AG08396 (cell line): Measurements from ENCODE around the gene BLID.

ENCODE experiments used
- DNase-seq: peaks from one replicate; pipeline ENCODE4 v3.0.0; 2012; ENCODE audit warnings: low spot score, mixed read lengths

The BLID gene

DNA sequence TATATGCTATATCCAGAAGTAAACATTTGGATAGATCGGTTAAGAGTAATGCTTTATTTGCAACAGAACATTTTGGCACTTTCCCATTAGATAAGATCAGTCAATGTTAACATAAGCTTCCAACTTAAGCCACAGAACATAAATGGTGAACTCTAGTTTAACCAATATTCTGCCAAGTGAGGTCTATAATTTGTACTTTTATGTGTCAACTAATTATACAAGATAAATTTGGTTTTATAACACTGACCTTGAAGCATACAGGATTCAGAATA lies 23.5 kb upstream of the BLID start:
- DNase-seq: no peak

DNA sequence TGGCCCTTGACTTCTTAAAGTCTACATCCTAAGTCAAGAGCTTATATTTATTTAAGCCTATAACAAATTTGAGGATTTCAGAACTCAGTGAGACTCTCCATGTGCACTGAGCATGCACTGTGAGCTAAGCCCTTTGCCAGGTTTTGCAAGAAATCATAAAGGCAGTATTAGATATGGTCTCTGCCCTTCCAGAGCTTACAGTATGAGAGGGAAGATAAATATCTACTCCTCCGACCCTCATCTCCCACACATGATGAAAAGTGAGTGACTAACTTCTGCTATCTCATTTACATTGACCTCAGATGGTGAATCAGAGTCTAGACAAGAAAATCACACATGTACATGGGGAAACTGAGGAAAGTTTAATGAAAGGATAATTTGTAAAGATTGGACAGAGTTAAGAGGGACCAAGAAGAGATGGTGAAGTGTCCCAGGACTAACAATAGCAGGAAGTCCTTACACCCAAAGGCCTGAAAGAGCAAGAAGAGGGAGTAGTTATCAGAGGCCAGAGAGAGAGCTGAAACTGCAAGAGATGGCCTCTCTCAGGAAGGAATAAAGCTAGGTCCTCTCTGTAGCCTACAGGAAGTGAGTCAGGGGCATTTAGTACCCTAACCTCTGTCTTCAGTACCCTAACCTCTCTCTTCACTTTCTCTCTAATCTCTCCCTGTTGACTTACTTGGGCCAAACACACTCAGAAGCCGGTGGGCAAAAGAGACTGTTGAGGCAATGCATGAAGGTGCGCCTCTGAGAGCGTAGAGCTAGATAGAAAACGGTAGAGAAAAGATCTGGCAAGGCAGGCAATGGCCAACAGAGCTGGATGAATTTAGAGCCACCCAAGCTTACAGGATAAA lies 23.0 kb upstream of the BLID start:
- DNase-seq: no peak

DNA sequence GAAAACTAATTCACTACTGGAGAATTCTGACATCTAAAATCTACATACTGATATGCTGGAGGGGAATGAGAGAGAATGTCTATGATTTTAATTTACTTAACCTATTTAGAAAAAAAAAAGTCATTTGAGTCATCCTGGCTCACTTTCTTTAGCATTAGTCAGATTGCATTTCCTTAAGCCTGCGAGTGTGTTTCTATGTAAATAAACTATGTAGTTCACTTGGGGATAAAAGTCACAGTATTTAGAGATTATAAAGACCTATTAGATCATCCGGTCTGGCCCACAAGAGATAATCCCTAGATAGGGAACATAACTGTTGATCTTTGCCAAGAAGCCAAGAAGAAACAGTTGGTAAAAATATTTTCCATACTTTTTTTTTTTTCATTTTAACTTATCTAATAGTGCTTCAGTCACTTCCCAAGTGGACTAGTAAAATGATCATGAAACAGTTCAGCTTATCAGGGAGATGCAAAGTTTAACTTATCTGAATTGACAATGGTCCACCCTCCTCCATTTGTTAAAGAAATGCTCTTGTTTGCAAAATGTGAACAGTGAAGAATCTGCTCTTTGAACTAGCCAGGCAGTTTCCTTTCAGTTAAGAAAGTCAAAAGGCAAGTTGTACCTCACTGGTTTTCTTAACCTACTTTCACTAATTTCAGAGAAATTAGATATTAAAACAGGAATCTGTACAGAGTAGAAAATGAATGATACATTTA lies 21.2 kb upstream of the BLID start:
- peak; percentile 30 for DNase-seq

DNA sequence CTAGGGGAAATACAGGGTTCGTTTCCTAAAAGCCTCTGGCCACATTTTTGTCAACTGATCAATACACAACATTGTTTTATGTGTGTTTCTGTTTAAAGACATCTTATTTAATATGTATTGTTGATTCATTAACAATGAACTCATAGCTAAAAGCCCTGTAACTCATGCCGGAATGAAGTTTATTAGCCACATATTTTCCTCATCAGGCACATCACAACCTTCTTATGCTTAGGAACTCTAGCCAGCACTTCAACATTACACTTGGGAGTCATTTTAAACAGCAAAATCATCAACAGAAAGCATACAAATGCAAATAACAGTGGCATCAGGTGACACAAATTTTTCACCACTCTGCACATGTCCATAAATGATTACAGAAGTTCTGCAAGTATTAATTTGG lies 15.1 kb upstream of the BLID start:
- DNase-seq: no peak

DNA sequence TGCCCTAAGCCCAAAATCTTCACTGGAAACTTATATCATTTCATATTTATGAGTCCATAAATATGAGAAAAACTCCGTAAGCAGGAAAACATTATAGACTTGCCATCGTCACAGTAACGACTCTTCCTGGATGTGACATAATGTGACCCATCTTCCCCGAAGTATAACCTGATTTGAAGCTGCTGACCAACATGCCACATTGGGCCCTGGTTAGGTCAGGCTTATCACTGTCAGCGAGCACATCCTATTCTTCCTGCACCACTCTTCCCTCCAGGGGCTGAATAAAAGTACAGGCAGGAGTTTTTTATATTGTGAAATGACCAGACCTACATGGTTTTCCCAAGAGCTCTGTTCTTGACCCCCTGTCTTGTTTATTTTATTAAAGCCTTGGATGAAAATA lies 12.1 kb upstream of the BLID start:
- no peak for DNase-seq

DNA sequence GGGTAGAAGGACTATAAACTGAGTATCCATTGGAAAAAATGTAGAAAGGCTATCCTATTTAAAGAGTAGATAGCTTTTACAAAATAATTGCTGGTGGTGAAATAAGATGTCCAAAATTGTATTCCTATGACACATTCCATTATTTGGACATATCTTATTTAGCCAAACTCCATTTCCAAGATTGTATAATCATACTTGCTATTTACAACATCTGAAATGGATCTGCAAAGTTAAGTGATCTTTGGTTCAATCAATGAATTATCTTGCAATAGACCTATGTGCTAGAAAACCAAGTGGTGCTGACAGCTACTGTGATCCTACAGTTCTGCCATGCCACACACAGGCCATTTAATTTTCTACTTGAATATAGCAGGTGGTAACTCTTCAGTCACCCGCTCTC lies 11.0 kb upstream of the BLID start:
- DNase-seq: no peak

DNA sequence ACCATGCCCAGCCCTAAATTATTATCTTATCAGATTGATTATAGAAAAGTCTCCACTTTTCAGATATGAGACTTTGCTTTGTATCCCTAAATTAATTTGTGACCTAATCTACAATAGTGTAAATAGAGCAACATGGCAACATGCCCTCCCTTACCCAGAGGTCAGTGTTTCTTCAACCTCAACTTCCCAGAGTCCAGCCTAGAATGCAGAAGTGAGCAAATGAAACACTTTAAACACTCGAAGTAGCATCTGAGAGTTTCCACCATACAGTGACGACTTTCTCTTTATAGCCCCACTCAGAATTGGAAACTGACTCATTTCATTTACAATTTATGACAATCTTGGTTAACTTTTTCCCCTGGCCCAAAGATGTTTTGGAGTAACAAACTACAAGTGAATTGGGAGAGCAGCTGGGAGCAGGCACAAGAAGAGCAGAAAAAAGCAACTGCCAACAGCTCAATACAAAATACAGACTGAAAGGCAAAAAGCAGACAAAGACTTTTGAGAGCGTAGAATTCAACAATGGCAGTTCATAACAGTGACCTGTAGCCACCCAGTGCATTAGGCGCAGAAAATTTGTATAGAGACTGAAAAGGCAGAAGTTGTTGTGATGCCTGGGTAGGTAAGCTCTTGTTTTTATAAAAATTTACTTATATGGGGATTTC lies 10.1 kb upstream of the BLID start:
- DNase-seq: no peak

DNA sequence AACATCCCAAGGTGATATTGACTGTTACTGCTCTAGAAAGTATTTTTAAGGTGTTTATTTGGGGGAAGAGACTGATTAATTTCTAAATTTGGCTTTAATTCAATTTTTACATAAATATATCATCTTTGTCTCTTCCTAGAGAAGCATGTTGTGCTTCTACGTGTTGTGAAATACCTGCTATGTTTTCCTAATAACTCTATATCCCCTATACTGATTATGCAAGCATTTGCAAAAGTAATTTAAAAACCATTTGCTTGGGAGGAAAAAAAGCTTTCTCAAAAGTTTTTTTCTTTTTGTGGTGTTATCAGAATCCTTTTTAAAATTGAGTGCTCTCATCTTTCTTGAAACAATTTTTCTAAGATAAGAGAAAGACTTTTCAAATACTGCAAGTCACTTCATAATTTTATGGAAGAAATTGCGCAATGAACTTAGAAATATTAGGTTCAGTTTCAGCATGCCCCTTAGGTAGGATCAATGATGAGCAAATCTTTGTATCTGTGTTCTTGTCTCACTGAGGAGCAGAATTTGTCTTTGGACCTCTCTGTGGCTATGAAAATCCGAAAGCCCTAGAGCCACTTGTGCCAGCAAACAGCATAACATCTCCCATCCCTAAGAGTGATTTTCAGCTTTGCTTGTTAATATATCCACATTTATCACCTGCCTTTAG lies 7.4 kb upstream of the BLID start:
- no peak for DNase-seq

DNA sequence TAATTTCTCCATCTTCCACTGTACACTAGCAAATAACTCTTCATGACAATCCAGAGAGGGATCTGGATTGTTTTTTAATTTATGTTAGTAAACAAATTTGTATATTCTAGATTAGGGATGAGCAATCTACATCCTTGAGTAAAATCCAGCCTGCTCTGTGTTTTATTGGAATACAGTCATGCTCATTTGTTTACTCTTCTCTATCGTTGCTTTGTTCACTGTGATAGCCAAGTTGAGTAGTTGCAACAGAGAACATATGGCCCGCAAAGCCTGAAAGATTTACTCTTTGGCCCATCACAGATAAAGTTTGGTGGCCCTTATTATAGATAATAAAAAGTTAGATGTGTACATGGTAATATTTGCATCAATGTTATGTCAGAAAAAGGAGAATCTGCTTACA lies 6.2 kb upstream of the BLID start:
- DNase-seq: no peak

DNA sequence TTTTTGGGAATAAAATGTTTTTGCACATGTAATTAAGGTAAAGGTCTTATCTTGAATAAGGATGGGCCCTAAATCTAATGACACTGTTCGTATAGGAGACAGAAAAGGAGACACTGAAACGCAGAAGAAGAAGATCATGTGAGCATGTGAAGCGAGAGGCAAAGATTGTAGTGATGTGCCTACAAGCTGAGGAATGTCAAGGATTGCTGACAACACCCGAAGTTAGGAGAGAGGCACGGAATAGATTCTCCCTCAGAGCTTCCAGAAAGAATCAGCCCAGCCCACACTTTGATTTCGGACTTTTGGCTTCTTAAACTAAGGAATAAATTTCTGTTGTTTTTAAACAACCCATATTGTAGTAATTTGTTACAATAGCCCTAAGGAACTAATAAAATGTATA lies 4.1 kb upstream of the BLID start:
- no peak for DNase-seq

DNA sequence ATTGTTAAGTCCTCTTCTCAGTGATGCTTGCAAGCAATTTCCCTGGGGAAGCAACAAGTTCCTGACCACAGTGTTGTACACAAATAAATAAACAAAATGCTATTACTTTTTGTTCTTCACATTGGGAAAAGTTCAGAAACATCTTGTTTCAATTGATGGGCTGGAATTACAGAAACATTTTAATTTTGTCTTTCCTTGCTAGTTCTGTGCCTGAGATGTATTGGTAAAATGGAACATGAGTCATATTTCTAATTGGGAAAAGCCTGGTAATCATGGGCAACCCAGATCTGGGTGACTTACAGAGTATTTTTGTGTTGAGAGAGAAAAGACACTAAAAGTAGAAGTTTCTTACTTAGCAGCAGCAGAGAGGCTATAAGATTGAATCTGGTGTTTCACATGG lies 576 bp upstream of the BLID start:
- DNase-seq: no peak

DNA sequence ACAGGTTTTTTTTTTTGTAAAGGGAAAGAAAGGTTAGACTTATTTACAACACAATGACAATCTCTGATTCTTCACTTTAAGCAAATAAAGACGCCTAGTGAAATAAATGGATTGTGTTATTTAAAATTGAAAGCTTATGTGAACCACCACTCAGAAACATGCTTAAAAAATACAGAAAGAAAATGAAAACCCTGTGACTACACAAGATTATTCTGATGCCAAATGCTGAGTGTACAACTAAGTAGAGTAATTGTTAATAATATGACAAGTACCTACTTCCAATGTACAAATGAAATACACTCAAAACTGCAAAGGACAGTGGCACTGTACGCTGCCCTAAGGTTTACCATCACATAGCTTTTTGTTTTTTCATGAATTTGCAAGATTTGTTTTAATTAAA lies 1.0 kb downstream of the BLID start:
- DNase-seq: no peak

DNA sequence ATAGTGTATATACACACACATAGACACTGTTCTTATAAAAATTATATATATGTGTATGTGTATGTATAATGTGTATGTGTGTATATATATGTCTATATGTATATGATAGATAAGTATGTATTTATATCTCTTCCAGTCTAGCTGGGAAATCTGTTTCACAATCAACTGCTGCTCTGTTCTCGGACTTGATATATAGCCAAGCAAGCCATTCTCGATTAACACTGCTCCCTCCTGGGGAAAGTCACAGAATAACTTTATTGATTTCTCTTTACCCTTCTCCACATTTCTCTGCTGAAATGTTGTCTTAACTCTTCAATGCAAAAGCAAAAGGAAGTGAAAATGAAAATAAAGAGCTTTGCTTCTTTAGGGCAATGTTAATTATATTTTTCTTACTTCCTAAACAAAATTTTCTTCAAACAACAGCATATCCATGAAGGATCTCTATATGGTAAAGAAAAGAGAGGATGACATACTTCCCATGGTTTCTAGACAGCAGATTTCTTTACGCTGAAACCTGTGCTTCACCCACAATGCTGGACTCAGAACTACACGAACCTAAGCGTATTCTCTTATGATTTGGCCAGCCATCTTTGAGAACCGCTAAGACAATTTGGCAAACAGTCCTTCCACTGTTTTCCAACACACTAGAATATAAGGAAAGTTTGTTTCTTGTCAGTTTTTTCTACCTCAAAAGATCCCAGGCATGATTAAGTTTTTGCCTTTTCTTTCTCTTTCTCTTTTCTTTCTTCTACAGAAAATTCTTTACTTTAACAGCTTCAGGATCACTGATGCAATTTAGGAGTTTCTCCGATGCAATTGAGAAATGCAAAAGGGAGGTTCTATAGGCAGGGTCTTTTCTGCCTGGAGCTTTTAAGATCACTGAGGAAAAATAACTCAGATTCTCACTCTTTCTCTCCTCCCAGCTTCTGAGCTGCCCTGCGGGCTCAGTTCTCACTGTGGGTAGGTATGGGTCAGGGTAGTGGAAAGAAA lies 1.9 kb downstream of the BLID start:
- no peak for DNase-seq

DNA sequence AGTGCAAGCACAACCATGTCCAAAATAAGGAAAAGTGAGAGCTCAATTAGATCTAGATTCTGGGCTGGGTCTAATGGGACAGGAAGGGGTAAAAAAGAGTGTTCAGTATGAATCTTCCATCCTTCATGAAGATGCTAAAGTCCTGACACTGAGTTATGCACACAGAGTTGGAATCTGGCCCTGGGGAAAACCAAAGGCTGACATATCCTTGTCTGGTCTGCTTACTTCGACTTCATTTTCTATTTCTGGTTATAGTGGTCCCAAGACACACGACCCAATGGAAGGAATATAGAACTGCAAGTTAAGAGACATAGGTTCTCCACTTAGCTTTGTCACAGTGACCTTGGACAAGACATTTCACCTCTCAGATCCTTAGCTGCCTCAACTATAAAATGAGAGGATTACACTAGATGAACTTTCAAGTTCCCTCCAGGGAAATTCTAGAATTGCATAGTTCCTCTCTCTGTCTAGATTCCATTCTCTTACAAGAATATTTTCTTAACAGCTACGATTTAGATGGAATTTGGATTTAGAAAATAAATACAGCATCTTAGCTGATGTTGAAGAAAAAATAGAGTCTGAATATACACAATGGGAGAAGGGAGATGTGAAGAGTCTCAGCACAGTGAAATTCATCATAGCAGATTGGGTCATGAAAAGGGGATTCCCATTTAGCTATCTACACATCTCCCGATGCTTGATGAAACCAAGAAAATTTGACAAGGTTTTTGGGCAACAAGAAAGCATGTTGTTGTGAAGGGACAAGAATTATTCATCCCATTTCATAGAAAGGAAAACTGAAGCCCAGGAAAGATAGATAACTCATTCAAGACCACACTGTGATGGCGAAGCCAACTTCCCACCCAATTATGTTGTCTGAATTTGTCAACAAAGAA lies 3.3 kb downstream of the BLID start:
- no peak for DNase-seq

DNA sequence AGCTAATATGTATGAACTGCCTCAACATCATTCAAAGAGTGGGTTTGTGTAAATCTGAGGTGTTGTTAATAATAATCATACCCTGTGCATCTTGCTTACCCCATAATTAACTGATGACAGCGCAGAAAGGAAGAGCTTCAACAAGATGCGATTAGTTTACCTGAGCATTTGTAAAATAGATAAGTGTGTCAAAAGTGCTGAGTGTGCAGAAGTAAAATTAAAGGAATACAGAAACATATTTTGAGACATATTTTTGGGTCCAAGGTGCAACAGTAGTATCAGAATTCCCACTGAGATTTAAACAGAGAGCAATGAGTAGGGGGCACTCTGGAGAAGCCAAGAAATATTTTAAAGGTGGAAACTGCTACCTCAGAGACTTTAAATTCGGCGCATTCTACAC lies 6.1 kb downstream of the BLID start:
- DNase-seq: no peak

DNA sequence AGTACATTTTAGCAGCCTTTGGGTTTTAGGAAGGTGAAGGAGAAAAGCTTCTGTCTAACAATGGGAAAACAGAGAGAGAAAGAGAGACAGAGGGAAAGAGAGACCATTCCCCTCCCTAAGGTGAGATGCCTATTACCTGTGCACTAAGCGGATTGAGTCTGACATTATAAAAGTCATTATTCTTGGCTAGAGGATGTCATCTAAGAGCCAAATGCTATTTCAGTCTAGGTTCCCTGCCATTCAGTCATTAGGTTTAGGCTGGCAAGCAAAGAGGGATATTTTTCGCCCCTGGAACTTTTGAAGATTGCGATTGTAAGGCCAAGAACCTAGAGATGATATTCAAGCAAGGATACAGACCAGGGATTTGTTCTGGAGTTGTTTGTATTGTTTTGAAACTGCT lies 7.2 kb downstream of the BLID start:
- DNase-seq: no peak

DNA sequence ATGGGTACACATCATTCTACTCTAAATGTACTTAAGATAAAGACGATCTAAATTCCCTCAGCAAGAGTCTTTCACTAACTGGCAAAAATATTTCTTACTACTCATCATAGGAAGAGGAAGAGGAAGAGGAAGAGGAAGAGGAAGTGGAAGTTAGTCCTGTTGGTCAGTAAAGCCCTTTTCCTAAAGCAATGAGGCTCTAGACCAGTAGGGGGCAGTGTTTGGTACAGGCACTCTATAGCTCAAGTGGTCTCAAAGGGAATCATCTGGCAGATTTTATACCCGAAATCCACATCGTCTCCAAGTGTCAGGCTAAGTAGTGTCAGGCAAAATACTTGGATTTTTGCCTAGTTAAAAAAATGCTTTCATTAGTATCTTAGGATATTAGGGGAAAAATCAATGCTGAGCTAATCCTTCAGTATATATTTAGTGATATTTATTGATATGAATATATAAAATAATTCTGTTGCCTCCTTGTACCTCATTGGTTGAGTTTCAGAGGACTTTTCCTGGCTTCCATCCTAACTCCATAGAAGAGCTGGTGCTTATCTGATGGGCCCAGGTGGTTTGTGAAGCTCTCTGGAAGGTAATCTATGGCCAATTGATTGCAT lies 7.7 kb downstream of the BLID start:
- no peak for DNase-seq

DNA sequence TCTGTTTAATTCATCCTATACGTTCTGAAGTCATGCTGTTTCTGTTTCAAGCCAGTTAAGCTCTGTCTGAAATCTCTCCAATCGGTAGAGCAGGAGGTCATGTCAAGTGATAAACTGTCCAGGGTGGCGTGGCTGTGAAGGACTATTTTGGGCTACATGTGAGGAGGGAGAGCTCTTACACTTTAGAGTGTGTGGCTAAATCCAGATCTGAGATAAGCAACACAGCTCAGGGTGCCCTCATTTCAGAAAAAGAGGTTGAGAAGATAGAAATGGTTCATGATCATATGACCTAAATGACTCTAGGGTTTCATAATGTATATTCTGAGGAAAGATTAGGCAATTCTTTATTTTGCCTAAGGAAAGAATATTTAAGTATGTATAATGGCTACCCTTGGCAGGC lies 8.4 kb downstream of the BLID start:
- no peak for DNase-seq

DNA sequence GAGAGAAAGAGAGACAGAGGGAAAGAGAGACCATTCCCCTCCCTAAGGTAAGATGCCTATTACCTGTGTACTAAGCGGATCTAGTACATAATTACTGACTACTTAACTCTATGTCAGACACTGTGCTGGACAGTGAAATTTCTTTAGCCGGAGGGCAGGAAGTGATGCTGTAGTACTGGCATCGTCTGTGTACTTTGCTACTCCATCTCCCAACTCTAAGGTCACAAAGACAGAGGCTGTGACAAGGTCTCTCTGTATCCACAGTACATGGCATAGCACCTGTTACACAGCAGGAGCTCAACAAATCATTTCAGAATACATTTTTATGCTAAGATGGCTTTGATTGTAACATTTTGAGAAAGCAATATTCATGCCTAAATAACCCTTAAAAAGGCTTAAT lies 9.0 kb downstream of the BLID start:
- DNase-seq: no peak

DNA sequence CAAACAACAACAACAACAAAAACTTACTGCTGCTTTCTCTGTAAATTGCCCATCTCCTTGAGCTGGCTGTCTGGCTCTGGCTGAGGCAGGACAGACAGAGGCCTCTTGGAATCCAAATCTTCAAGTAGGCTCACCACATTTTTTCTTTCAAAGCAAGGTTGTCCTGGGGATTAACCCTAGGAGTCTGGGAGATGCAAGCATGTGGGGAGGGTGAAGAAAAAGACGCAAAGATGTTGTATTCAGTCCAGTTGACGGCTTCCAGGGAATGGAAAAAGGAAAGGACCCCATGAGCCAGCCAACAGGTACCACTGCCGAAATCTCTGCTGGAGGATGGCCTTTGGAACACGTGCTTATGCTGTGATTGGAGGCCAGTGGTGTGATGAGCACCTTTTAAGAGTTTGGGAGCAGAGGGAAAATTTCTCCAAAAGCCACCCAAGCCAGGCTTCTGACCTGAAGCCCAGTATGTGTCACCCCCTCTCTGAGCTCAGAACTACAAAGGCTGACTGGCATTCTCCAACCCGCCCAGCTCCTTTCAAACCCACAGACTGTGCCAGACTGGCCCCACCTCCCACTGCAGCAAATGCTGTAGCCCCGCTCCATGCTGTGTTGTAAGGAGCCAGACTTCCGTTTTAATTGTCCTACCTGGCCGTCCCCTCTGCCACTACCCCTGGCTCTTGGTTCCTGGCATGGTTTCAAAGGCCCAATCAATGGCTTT lies 10.8 kb downstream of the BLID start:
- no peak for DNase-seq
